ENCODE measurements around the gene HBS1L.

The HBS1L gene

GRCh38 chr6:134974370-134974769 is 80.3 kb downstream of the HBS1L start:
- Histone ChIP-seq H3K4me3 (replicated peaks; ENCODE audit: low read depth, low read length) (no peak overlapping the region), H3K27me3 (replicated peaks; ENCODE audit: control insufficient read depth, insufficient read depth, low read length) (no peaks in the 10 kb centered on the region), H3K36me3 (ENCODE audit: control insufficient read depth, insufficient read depth, low read length) (no peaks in the 10 kb centered on the region; the same call in 1 of the 2 replicates)
- no peak for TF ChIP-seq CTCF (IDR thresholded peaks at IDR 0.05; ENCODE audit: insufficient read depth, low read length, poor library complexity, severe bottlenecking)
- DNase-seq (ENCODE audit: extremely low read depth, insufficient read length): no peak

GRCh38 chr6:134967711-134968110 is 86.9 kb downstream of the HBS1L start:
- Histone ChIP-seq H3K27me3 (replicated peaks; ENCODE audit: control insufficient read depth, insufficient read depth, low read length) (no peaks in the 10 kb centered on the region), H3K36me3 (ENCODE audit: control insufficient read depth, insufficient read depth, low read length) (no peaks in the 10 kb centered on the region), H3K4me3 (replicated peaks; ENCODE audit: low read depth, low read length) (no peak overlapping the region)
- no peak for DNase-seq (ENCODE audit: extremely low read depth, insufficient read length)
- no peak for TF ChIP-seq CTCF (IDR thresholded peaks at IDR 0.05; ENCODE audit: insufficient read depth, low read length, poor library complexity, severe bottlenecking)

- no peaks in the 10 kb centered on the region for H3K36me3 ChIP-seq (ENCODE audit: control insufficient read depth, insufficient read depth, low read length)
These were observed 90.0 kb downstream of the HBS1L start for GRCh38 chr6:134964451-134965203.

GRCh38 chr6:134962421-134962820 is 92.2 kb downstream of the HBS1L start:
- no peak for TF ChIP-seq CTCF (IDR thresholded peaks at IDR 0.05; ENCODE audit: insufficient read depth, low read length, poor library complexity, severe bottlenecking)
- no peaks in the 10 kb centered on the region for H3K36me3 ChIP-seq (ENCODE audit: control insufficient read depth, insufficient read depth, low read length)

More at GRCh38 chr6:134964451-134965203, 90.0 kb downstream of the HBS1L start:
- Histone ChIP-seq H3K4me3 (replicated peaks; ENCODE audit: low read depth, low read length) (no peak overlapping the region), H3K27me3 (replicated peaks; ENCODE audit: control insufficient read depth, insufficient read depth, low read length) (no peaks in the 10 kb centered on the region)
- DNase-seq (ENCODE audit: extremely low read depth, insufficient read length): no peak
- TF ChIP-seq CTCF (IDR thresholded peaks at IDR 0.05; ENCODE audit: insufficient read depth, low read length, poor library complexity, severe bottlenecking): no peak

GRCh38 chr6:134961366-134961765 is 93.3 kb downstream of the HBS1L start:
- no peak for TF ChIP-seq CTCF (IDR thresholded peaks at IDR 0.05; ENCODE audit: insufficient read depth, low read length, poor library complexity, severe bottlenecking)

More at GRCh38 chr6:134962421-134962820, 92.2 kb downstream of the HBS1L start:
- Histone ChIP-seq H3K27me3 (replicated peaks; ENCODE audit: control insufficient read depth, insufficient read depth, low read length) (no peaks in the 10 kb centered on the region), H3K4me3 (replicated peaks; ENCODE audit: low read depth, low read length) (no peak overlapping the region)
- DNase-seq (ENCODE audit: extremely low read depth, insufficient read length): no peak

More at GRCh38 chr6:134961366-134961765, 93.3 kb downstream of the HBS1L start:
- Histone ChIP-seq H3K36me3 (ENCODE audit: control insufficient read depth, insufficient read depth, low read length) (no peaks in the 10 kb centered on the region), H3K27me3 (replicated peaks; ENCODE audit: control insufficient read depth, insufficient read depth, low read length) (no peaks in the 10 kb centered on the region), H3K4me3 (replicated peaks; ENCODE audit: low read depth, low read length) (no peak overlapping the region)
- no peak for DNase-seq (ENCODE audit: extremely low read depth, insufficient read length)

Data from GM06990 (cell line).